SK-N-SH treated with all-trans-retinoic acid at 6 μM for 48 hours (cell line): ENCODE measurements around the gene SAMD10.
"Not testable (repeated sequence)": the region's sequence is repeated elsewhere in the genome, so short reads cannot be mapped to it uniquely, and the experiment has no call there.

Source experiments
- ATAC-seq: fragments of 200-7000 bp; cut with Tn5 transposase; 3 replicates; pipeline ENCODE4 v1.9.1; 2020; ENCODE audit warnings: mild to moderate bottlenecking, moderate library complexity
- ARNTL ChIP-seq: fragments of 450-650 bp; formaldehyde crosslinking; IDR thresholded peaks from 2 replicates; pipeline ENCODE4 v1.5.0; 2020; ENCODE audit warnings: low read depth, mild to moderate bottlenecking, moderate library complexity, borderline replicate concordance
- BACH2 ChIP-seq: fragments of 250-450 bp; sonication (Bioruptor Pico); IDR thresholded peaks from 2 replicates; pipeline ENCODE4 v1.9.0; 2021; ENCODE audit warnings: mild to moderate bottlenecking, borderline replicate concordance
- CREB5 ChIP-seq: fragments of 250-450 bp; sonication (Bioruptor Pico); IDR thresholded peaks from 2 replicates; pipeline ENCODE4 v1.5.1; 2020; ENCODE audit warnings: low read depth, mild to moderate bottlenecking, moderate library complexity
- CSDC2 ChIP-seq: fragments of 250-450 bp; sonication (Bioruptor Pico); IDR thresholded peaks from 2 replicates; pipeline ENCODE4 v1.5.0; 2020; ENCODE audit warnings: mild to moderate bottlenecking, moderate library complexity
- ESRRG ChIP-seq: fragments of 250-450 bp; sonication (Bioruptor Pico); IDR thresholded peaks from 2 replicates; pipeline ENCODE4 v1.6.1; 2021; ENCODE audit warnings: mild to moderate bottlenecking
- OSR1 ChIP-seq: fragments of 250-450 bp; sonication (Bioruptor Pico); IDR thresholded peaks from 2 replicates; pipeline ENCODE4 v1.8.0; 2022; ENCODE audit warnings: moderate library complexity, mild to moderate bottlenecking, inconsistent platforms
- POU6F1 ChIP-seq: fragments of 250-450 bp; sonication (Bioruptor Pico); IDR thresholded peaks from 2 replicates; pipeline ENCODE4 v1.8.0; 2021; ENCODE audit warnings: low read depth, mild to moderate bottlenecking, moderate library complexity, borderline replicate concordance
- PPARA ChIP-seq: fragments of 250-450 bp; sonication (Bioruptor Pico); IDR thresholded peaks from 2 replicates; pipeline ENCODE4 v1.5.0; 2020; ENCODE audit warnings: mild to moderate bottlenecking, borderline replicate concordance
- SNAI2 ChIP-seq: fragments of 250-450 bp; sonication (Bioruptor Pico); IDR thresholded peaks from 2 replicates; pipeline ENCODE4 v1.5.0; 2020; ENCODE audit warnings: mild to moderate bottlenecking, moderate library complexity
- TCF4 ChIP-seq: fragments of 250-450 bp; sonication (Bioruptor Pico); IDR thresholded peaks from 2 replicates; pipeline ENCODE4 v1.8.0; 2021; ENCODE audit warnings: mild to moderate bottlenecking, moderate library complexity, borderline replicate concordance
- TOX ChIP-seq: fragments of 250-450 bp; sonication (Bioruptor Pico); IDR thresholded peaks from 2 replicates; pipeline ENCODE4 v1.8.0; 2021; ENCODE audit warnings: mild to moderate bottlenecking, moderate library complexity, borderline replicate concordance
- ZFP3 ChIP-seq: fragments of 250-450 bp; sonication (Bioruptor Pico); IDR thresholded peaks from 2 replicates; pipeline ENCODE4 v1.5.0; 2020; ENCODE audit warnings: mild to moderate bottlenecking, moderate library complexity
- ZFP30 ChIP-seq: fragments of 450-650 bp; formaldehyde crosslinking; IDR thresholded peaks from 2 replicates; pipeline ENCODE4 v1.5.0; 2022; ENCODE audit warnings: mild to moderate bottlenecking, moderate library complexity
- ZNF565 ChIP-seq: fragments of 450-650 bp; formaldehyde crosslinking; conservative IDR thresholded peaks from 2 replicates; pipeline ENCODE4 v1.5.0; 2020; ENCODE audit warnings: low read depth, mild to moderate bottlenecking, moderate library complexity
- ZNF70 ChIP-seq: fragments of 450-650 bp; formaldehyde crosslinking; IDR thresholded peaks from 2 replicates; pipeline ENCODE4 v1.5.0; 2020; ENCODE audit warnings: mild to moderate bottlenecking, moderate library complexity
- ZNF8 ChIP-seq: fragments of 450-650 bp; formaldehyde crosslinking; IDR thresholded peaks from 2 replicates; pipeline ENCODE4 v1.5.0; 2020; ENCODE audit warnings: mild to moderate bottlenecking, moderate library complexity
- TF ChIP-seq, protein P1 (sequence below): fragments of 250-450 bp; sonication (Bioruptor Pico); IDR thresholded peaks from 2 replicates; pipeline ENCODE4 v1.5.0; 2020; ENCODE audit warnings: mild to moderate bottlenecking, moderate library complexity
- TF ChIP-seq, protein P2 (sequence below): fragments of 250-450 bp; sonication (Bioruptor Pico); IDR thresholded peaks from 2 replicates; pipeline ENCODE4 v1.8.0; 2020; ENCODE audit warnings: mild to moderate bottlenecking, moderate library complexity, borderline replicate concordance

SAMD10 gene

GRCh38 chr20:63960654-63961621 lies 18.5 kb downstream of the SAMD10 start:
- not testable (repeated sequence) for ATAC-seq

DNA sequence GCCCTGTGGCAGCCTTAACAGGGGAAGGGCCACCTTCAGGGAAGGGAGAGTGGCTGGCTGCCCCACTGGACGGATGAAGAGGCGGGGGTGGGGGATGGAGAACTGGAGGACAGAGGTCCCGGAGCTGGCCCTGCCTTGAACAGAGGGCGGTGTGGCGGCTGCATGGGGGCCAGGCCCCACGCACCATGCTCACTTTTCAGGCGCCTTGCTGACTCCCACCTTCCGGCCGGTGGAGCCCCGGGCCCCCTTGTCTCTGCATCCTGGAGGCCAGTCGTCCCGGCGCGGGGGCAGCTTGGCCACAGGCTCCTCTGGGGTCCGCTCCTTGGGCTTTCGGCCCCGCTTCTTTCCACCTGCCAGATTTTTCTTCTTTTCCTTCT lies 19.8 kb downstream of the SAMD10 start:
- TF ChIP-seq OSR1 (no peak), POU6F1 (CRISPR knock-in tag) (no peak), ZFP30 (CRISPR knock-in tag) (no peak), ZNF70 (CRISPR knock-in tag) (no peak), PPARA (CRISPR knock-in tag) (no peak), TOX (CRISPR knock-in tag) (no peak), BACH2 (CRISPR knock-in tag) (no peak), ZNF565 (CRISPR knock-in tag) (no peak), ARNTL (CRISPR knock-in tag) (no peak), SNAI2 (CRISPR knock-in tag) (no peak), TCF4 (CRISPR knock-in tag) (no peak)
- no peak for ATAC-seq

GRCh38 chr20:63958964-63959698 lies 20.3 kb downstream of the SAMD10 start:
- no peak for TF ChIP-seq SNAI2 (CRISPR knock-in tag)
- no peak for TF ChIP-seq CREB5 (CRISPR knock-in tag)
- TF ChIP-seq, protein P1, sequence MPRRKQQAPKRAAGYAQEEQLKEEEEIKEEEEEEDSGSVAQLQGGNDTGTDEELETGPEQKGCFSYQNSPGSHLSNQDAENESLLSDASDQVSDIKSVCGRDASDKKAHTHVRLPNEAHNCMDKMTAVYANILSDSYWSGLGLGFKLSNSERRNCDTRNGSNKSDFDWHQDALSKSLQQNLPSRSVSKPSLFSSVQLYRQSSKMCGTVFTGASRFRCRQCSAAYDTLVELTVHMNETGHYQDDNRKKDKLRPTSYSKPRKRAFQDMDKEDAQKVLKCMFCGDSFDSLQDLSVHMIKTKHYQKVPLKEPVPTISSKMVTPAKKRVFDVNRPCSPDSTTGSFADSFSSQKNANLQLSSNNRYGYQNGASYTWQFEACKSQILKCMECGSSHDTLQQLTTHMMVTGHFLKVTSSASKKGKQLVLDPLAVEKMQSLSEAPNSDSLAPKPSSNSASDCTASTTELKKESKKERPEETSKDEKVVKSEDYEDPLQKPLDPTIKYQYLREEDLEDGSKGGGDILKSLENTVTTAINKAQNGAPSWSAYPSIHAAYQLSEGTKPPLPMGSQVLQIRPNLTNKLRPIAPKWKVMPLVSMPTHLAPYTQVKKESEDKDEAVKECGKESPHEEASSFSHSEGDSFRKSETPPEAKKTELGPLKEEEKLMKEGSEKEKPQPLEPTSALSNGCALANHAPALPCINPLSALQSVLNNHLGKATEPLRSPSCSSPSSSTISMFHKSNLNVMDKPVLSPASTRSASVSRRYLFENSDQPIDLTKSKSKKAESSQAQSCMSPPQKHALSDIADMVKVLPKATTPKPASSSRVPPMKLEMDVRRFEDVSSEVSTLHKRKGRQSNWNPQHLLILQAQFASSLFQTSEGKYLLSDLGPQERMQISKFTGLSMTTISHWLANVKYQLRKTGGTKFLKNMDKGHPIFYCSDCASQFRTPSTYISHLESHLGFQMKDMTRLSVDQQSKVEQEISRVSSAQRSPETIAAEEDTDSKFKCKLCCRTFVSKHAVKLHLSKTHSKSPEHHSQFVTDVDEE (CRISPR knock-in tag), result no peak
- no peak for TF ChIP-seq ZFP3 (CRISPR knock-in tag)
- TF ChIP-seq CSDC2 (CRISPR knock-in tag), result no peak
- no peak for TF ChIP-seq ESRRG (CRISPR knock-in tag)
- TF ChIP-seq POU6F1 (CRISPR knock-in tag), result no peak
- TF ChIP-seq ZNF70 (CRISPR knock-in tag), result no peak
- TF ChIP-seq TCF4 (CRISPR knock-in tag), result no peak
- TF ChIP-seq ZNF565 (CRISPR knock-in tag), result no peak
- TF ChIP-seq ZNF8 (CRISPR knock-in tag), result no peak
- TF ChIP-seq ARNTL (CRISPR knock-in tag), result no peak
- TF ChIP-seq, protein P2, sequence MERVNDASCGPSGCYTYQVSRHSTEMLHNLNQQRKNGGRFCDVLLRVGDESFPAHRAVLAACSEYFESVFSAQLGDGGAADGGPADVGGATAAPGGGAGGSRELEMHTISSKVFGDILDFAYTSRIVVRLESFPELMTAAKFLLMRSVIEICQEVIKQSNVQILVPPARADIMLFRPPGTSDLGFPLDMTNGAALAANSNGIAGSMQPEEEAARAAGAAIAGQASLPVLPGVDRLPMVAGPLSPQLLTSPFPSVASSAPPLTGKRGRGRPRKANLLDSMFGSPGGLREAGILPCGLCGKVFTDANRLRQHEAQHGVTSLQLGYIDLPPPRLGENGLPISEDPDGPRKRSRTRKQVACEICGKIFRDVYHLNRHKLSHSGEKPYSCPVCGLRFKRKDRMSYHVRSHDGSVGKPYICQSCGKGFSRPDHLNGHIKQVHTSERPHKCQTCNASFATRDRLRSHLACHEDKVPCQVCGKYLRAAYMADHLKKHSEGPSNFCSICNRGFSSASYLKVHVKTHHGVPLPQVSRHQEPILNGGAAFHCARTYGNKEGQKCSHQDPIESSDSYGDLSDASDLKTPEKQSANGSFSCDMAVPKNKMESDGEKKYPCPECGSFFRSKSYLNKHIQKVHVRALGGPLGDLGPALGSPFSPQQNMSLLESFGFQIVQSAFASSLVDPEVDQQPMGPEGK (CRISPR knock-in tag), result no peak
- no peak for ATAC-seq
